GM12891 (cell line): ENCODE results near the gene GABRQ.

Experiments
- POLR2A ChIP-seq: IDR thresholded peaks from 2 replicates; pipeline ENCODE4 v1.6.1; 2011; ENCODE audit warnings: low read depth, low read length, control low read depth
- POLR2AphosphoS5 ChIP-seq: IDR thresholded peaks from 2 replicates; pipeline ENCODE4 v1.6.1; 2011; ENCODE audit warnings: low read depth, low read length, control low read depth
- SPI1 ChIP-seq: IDR thresholded peaks from 2 replicates; pipeline ENCODE4 v1.6.1; 2011; ENCODE audit warnings: low read depth, low read length, control low read depth

GRCh38 chrX:152614791-152615190 is 22.9 kb upstream of the GABRQ start:
- no peak for TF ChIP-seq POLR2AphosphoS5
- TF ChIP-seq POLR2A: no peak
- TF ChIP-seq SPI1: no peak
